Liver (tissue), 9 donors: Measurements from ENCODE around the gene TMBIM6. TPM values are rescaled to one million over a fixed set of nuclear protein-coding genes. Genes with fewer than 3 reads are reported as not detected.

Experiments
- DNase-seq: peaks from one replicate; pipeline ENCODE4 v3.0.0-alpha.2; 2017; ENCODE audit warnings: low spot score
- H3K27ac ChIP-seq, 2 donors: one replicate each; pipeline ENCODE4 v1.7.0; 2013; ENCODE audit warnings: inconsistent platforms in 2 of 2, low read length in 2 of 2, control low read depth in 1 of 2, low read depth in 1 of 2, mild to moderate bottlenecking in 1 of 2
- H3K27me3 ChIP-seq, 4 donors: one replicate each; pipeline versions ENCODE4 v1.6.1 to v1.7.0; 2013; ENCODE audit warnings: low read length in 3 of 4, inconsistent platforms in 1 of 4, mild to moderate bottlenecking in 1 of 4, moderate library complexity in 1 of 4; ENCODE audit not compliant: control insufficient read depth in 4 of 4, insufficient read depth in 4 of 4
- H3K36me3 ChIP-seq, 4 donors: one replicate each; pipeline versions ENCODE4 v1.6.1 to v1.7.0; 2013; ENCODE audit warnings: low read length in 3 of 4, mild to moderate bottlenecking in 3 of 4, low read depth in 1 of 4, moderate library complexity in 1 of 4; ENCODE audit not compliant: control insufficient read depth in 4 of 4, insufficient read depth in 3 of 4
- H3K4me1 ChIP-seq, 4 donors: one replicate each; pipeline versions ENCODE4 v1.6.1 to v1.7.0; 2013; ENCODE audit warnings: low read length in 3 of 4, mild to moderate bottlenecking in 3 of 4, moderate library complexity in 1 of 4; ENCODE audit not compliant: control insufficient read depth in 4 of 4, insufficient read depth in 4 of 4
- H3K4me3 ChIP-seq, 3 donors: one replicate each; pipeline versions ENCODE4 v1.6.1 to v1.7.0; 2013; ENCODE audit warnings: low read length in 3 of 3, control low read depth in 1 of 3, low read depth in 1 of 3, mild to moderate bottlenecking in 1 of 3
- H3K9ac ChIP-seq, 2 donors: one replicate each; pipeline ENCODE4 v1.7.0; 2013; ENCODE audit warnings: low read length in 2 of 2, mild to moderate bottlenecking in 2 of 2, moderate library complexity in 2 of 2, control low read depth in 1 of 2, low read depth in 1 of 2
- H3K9me3 ChIP-seq, 4 donors: one replicate each; pipeline versions ENCODE4 v1.6.1 to v1.7.0; 2013; ENCODE audit warnings: low read length in 3 of 4; ENCODE audit not compliant: control insufficient read depth in 4 of 4
- ATF3 ChIP-seq: IDR thresholded peaks from 2 replicates; pipeline ENCODE4 v1.6.1; 2016; ENCODE audit warnings: antibody characterized with exemption
- CTCF ChIP-seq: fragments of 150-350 bp; IDR thresholded peaks from 2 replicates; pipeline ENCODE4 v1.5.1; 2017; ENCODE audit warnings: improper control_type of control experiment, low read depth, low read length; ENCODE audit not compliant: missing input control
- EGR1 ChIP-seq, 2 donors: IDR thresholded peaks; 2 replicates each; pipeline ENCODE4 v1.6.1; 2016 to 2018; ENCODE audit warnings: antibody characterized with exemption in 2 of 2, low read depth in 2 of 2
- FOXA1 ChIP-seq: IDR thresholded peaks from 2 replicates; pipeline ENCODE4 v1.6.1; 2016; ENCODE audit warnings: antibody characterized with exemption
- FOXA2 ChIP-seq: IDR thresholded peaks from 2 replicates; pipeline ENCODE4 v1.6.1; 2016; ENCODE audit warnings: antibody characterized with exemption
- GABPA ChIP-seq, 2 donors: IDR thresholded peaks in 1 of 2; conservative IDR thresholded peaks in 1 of 2; 2 replicates each; pipeline ENCODE4 v1.6.1; 2016; ENCODE audit warnings: antibody characterized with exemption in 2 of 2, mild to moderate bottlenecking in 1 of 2, moderate library complexity in 1 of 2
- HNF4A ChIP-seq, 2 donors: conservative IDR thresholded peaks; 2 replicates each; pipeline ENCODE4 v1.6.1; 2016; ENCODE audit warnings: antibody characterized with exemption in 2 of 2, mild to moderate bottlenecking in 2 of 2
- HNF4G ChIP-seq: IDR thresholded peaks from 2 replicates; pipeline ENCODE4 v1.6.1; 2016; ENCODE audit warnings: antibody characterized with exemption
- JUND ChIP-seq, 2 donors: IDR thresholded peaks; 2 replicates each; pipeline ENCODE4 v1.6.1; 2016; ENCODE audit warnings: antibody characterized with exemption in 2 of 2
- MAX ChIP-seq: IDR thresholded peaks from 2 replicates; pipeline ENCODE4 v1.6.1; 2016; ENCODE audit warnings: antibody characterized with exemption
- NR2F2 ChIP-seq: IDR thresholded peaks from 2 replicates; pipeline ENCODE4 v1.6.1; 2016; ENCODE audit warnings: antibody characterized with exemption
- REST ChIP-seq: IDR thresholded peaks from 2 replicates; pipeline ENCODE4 v1.6.1; 2016; ENCODE audit warnings: antibody characterized with exemption, mild to moderate bottlenecking
- RXRA ChIP-seq, 2 donors: IDR thresholded peaks; 2 replicates each; pipeline ENCODE4 v1.6.1; 2017 to 2018; ENCODE audit warnings: antibody characterized with exemption in 2 of 2, mild to moderate bottlenecking in 1 of 2
- SP1 ChIP-seq: IDR thresholded peaks from 2 replicates; pipeline ENCODE4 v1.6.1; 2018; ENCODE audit warnings: antibody characterized with exemption, mild to moderate bottlenecking
- TAF1 ChIP-seq: conservative IDR thresholded peaks from 2 replicates; pipeline ENCODE4 v1.6.1; 2016; ENCODE audit warnings: antibody characterized with exemption, mild to moderate bottlenecking
- YY1 ChIP-seq: IDR thresholded peaks from 2 replicates; pipeline ENCODE4 v1.6.1; 2016; ENCODE audit warnings: antibody characterized with exemption, mild to moderate bottlenecking
- ZBTB33 ChIP-seq: IDR thresholded peaks from 2 replicates; pipeline ENCODE4 v1.6.1; 2016; ENCODE audit warnings: antibody characterized with exemption
- WGBS: extraction: QIAGEN DNeasy Blood & Tissue Kit; methylation state at CpG from one replicate; pipeline ENCODE4 v1.1.7; 2013; 5-methylcytosine and 5-hydroxymethylcytosine counted together
- polyA plus RNA-seq, 2 donors: library from polyadenylated mRNA; stranded (reverse) in 1 of 2; unstranded in 1 of 2; fragments of 200-250 nt in 1 of 2; fragments of >200 nt in 1 of 2; fragmentation: Nextera tagmentation in 1 of 2; extraction: Ambion mirVana in 1 of 2; gene quantifications; one replicate each; pipeline versions ENCODE4 v1.2.1 to v1.2.3, GENCODE V29; 2013 to 2015
- total RNA-seq, 2 donors: library from RNA; depleted of rRNA; stranded (reverse); fragments of >200 nt; gene quantifications; one replicate each; pipeline ENCODE4 v1.2.3, GENCODE V29; 2014
- donor health status: healthy.
- donor health status: healthy.
- donor health status: healthy.
- donor health status: healthy.
- donor health status: healthy.

Gene TMBIM6
- total and polyA plus RNA-seq, 4 donors: 464 to 1,207 (median 713) TPM

- H3K27ac ChIP-seq: no peak overlapping the region
- 90% methylated on average over 4 of the region's 4 CpGs for WGBS
- no peak overlapping the region for H3K9ac ChIP-seq
- H3K4me3 ChIP-seq: no peak overlapping the region
- TF ChIP-seq REST (no peak), GABPA (IDR thresholded peaks at IDR 0.05 in 1 of 2, conservative IDR thresholded peaks at IDR 0.05 in 1 of 2) (no peak), EGR1 (IDR thresholded peaks at IDR 0.05; ENCODE audit: low read depth in 2 of 2) (no peak), RXRA (IDR thresholded peaks at IDR 0.05) (no peak), NR2F2 (no peak), YY1 (no peak), TAF1 (no peak), SP1 (no peak), HNF4A (conservative IDR thresholded peaks at IDR 0.05) (no peak), FOXA2 (no peak)
- DNase-seq: no peak
- H3K36me3 ChIP-seq: peaks cover 22 to 74% (median 65%) of the 10 kb centered on the region in 4 donors
- H3K27me3 ChIP-seq: no peaks in the 10 kb centered on the region
- no peaks in the 10 kb centered on the region for H3K4me1 ChIP-seq
- no peaks in the 10 kb centered on the region for H3K9me3 ChIP-seq
Measured at GRCh38 chr12:49761677-49762467, 20.5 kb downstream of the TMBIM6 start.

- H3K9ac ChIP-seq: no peak overlapping the region
- H3K9me3 ChIP-seq: no peaks in the 10 kb centered on the region
- no peaks in the 10 kb centered on the region for H3K4me1 ChIP-seq
- no peak for DNase-seq
- no peak overlapping the region for H3K27ac ChIP-seq
- peaks cover 22 to 69% (median 59%) of the 10 kb centered on the region in 4 donors for H3K36me3 ChIP-seq
- WGBS: 87% methylated on average over 5 of the region's 5 CpGs
- H3K4me3 ChIP-seq: no peak overlapping the region
- TF ChIP-seq SP1 (no peak), ATF3 (no peak), MAX (no peak), HNF4A (conservative IDR thresholded peaks at IDR 0.05) (no peak), HNF4G (no peak), ZBTB33 (no peak), EGR1 (IDR thresholded peaks at IDR 0.05; ENCODE audit: low read depth in 2 of 2) (no peak), JUND (IDR thresholded peaks at IDR 0.05) (no peak), TAF1 (no peak), CTCF (no peak), FOXA2 (no peak), REST (no peak), FOXA1 (no peak), RXRA (IDR thresholded peaks at IDR 0.05) (no peak)
- H3K27me3 ChIP-seq: no peaks in the 10 kb centered on the region
Measured at GRCh38 chr12:49762468-49762847, 21.1 kb downstream of the TMBIM6 start.
